IMR-90 (cell line): Measurements from ENCODE around the gene MED22. TPM values are rescaled to one million over a fixed set of nuclear protein-coding genes. Genes with fewer than 3 reads are reported as not detected.

Source experiments
- ATAC-seq: fragments of 200-7000 bp; cut with Tn5 transposase; 2 replicates; pipeline ENCODE4 v1.9.1; 2020; ENCODE audit warnings: low read depth, mild to moderate bottlenecking, moderate library complexity
- BruUV-seq: library from RNA; stranded (reverse); fragments of 400-500 nt; replicated peaks from 2 replicates; lab custom pipeline; 2021; lab: Mats Ljungman, UMichigan
- CTCF ChIA-PET: fragments of 300-600 bp; formaldehyde crosslinking; extraction: SDS; loops from one replicate; lab custom pipeline; 2021; ENCODE audit warnings: antibody characterized with exemption; lab: Yijun Ruan, JAX
- POLR2A ChIA-PET: fragments of 300-600 bp; sonication (Branson Sonifier 250); formaldehyde crosslinking; loops from one replicate; lab custom pipeline; 2022; ENCODE audit warnings: antibody characterized with exemption; ENCODE audit not compliant: unreplicated experiment; lab: Charles Lee
- DNase-seq: peaks from one replicate; pipeline ENCODE4 v3.0.0; 2013
- H2AFZ ChIP-seq: replicated peaks from 2 replicates; pipeline ENCODE3; 2013; ENCODE audit warnings: low read length, mild to moderate bottlenecking; ENCODE audit not compliant: poor library complexity
- H2AK5ac ChIP-seq: 2 replicates; pipeline ENCODE4 v1.6.1; 2013; ENCODE audit warnings: low read depth, low read length, inconsistent platforms
- H2AK9ac ChIP-seq: replicated peaks from 2 replicates; pipeline ENCODE3; 2013; ENCODE audit warnings: mild to moderate bottlenecking, low read depth, low read length, moderate library complexity; ENCODE audit not compliant: poor library complexity
- H2BK120ac ChIP-seq: 2 replicates; pipeline ENCODE4 v1.6.1; 2013; ENCODE audit warnings: low read depth, low read length, inconsistent platforms
- H2BK15ac ChIP-seq: 3 replicates; pipeline ENCODE4 v1.6.1; 2013; ENCODE audit warnings: low read depth, low read length, inconsistent platforms
- H2BK20ac ChIP-seq: 2 replicates; pipeline ENCODE4 v1.6.1; 2013; ENCODE audit warnings: low read depth, mild to moderate bottlenecking, inconsistent platforms, low read length, moderate library complexity
- H2BK5ac ChIP-seq: 2 replicates; pipeline ENCODE4 v1.6.1; 2013; ENCODE audit warnings: mild to moderate bottlenecking, low read depth, low read length, inconsistent platforms; ENCODE audit not compliant: poor library complexity, severe bottlenecking
- H3K14ac ChIP-seq: replicated peaks from 2 replicates; pipeline ENCODE4 v1.6.1; 2013; ENCODE audit warnings: low read depth, low read length, inconsistent platforms
- H3K18ac ChIP-seq: 2 replicates; pipeline ENCODE4 v1.6.1; 2013; ENCODE audit warnings: low read depth, low read length, control low read depth
- H3K23ac ChIP-seq: 2 replicates; pipeline ENCODE4 v1.6.1; 2013; ENCODE audit warnings: low read depth, low read length, inconsistent platforms
- H3K27ac ChIP-seq: 2 replicates; pipeline ENCODE4 v1.5.1; 2013; ENCODE audit warnings: mild to moderate bottlenecking, control low read depth, low read length; ENCODE audit not compliant: insufficient read depth
- H3K27me3 ChIP-seq: 2 replicates; pipeline ENCODE4 v1.6.1; 2013; ENCODE audit warnings: low read length; ENCODE audit not compliant: control insufficient read depth, insufficient read depth
- H3K36me3 ChIP-seq: 2 replicates; pipeline ENCODE4 v1.6.1; 2013; ENCODE audit warnings: low read length, mixed read lengths; ENCODE audit not compliant: control insufficient read depth, insufficient read depth
- H3K4ac ChIP-seq: 2 replicates; pipeline ENCODE4 v1.6.1; 2013; ENCODE audit warnings: low read depth, low read length, inconsistent platforms
- H3K4me1 ChIP-seq: 2 replicates; pipeline ENCODE4 v1.6.1; 2013; ENCODE audit warnings: low read length, mixed read lengths; ENCODE audit not compliant: control insufficient read depth, insufficient read depth
- H3K4me2 ChIP-seq: 2 replicates; pipeline ENCODE4 v1.6.1; 2013; ENCODE audit warnings: low read depth, mild to moderate bottlenecking, control low read depth, low read length, moderate library complexity
- H3K4me3 ChIP-seq: 2 replicates; pipeline ENCODE4 v1.5.1; 2013; ENCODE audit warnings: low read depth, mild to moderate bottlenecking, control low read depth, low read length, moderate library complexity; ENCODE audit not compliant: insufficient read depth
- H3K56ac ChIP-seq: 2 replicates; pipeline ENCODE4 v1.6.1; 2013; ENCODE audit warnings: low read length, inconsistent platforms; ENCODE audit not compliant: insufficient read depth; ENCODE audit errors: extremely low read depth
- H3K79me1 ChIP-seq, 2 experiments: 2 replicates each; pipeline ENCODE4 v1.6.1; 2013; ENCODE audit warnings: low read length in 2 of 2, inconsistent platforms in 1 of 2, low read depth in 1 of 2
- H3K9ac ChIP-seq: 2 replicates; pipeline ENCODE4 v1.6.1; 2013; ENCODE audit warnings: low read depth, low read length, control low read depth
- H3K9me1 ChIP-seq: 2 replicates; pipeline ENCODE4 v1.6.1; 2013; ENCODE audit warnings: low read length, inconsistent platforms; ENCODE audit not compliant: insufficient read depth
- H3K9me3 ChIP-seq: 2 replicates; pipeline ENCODE4 v1.6.1; 2013; ENCODE audit warnings: low read length; ENCODE audit not compliant: control insufficient read depth, insufficient read depth
- H4K20me1 ChIP-seq: 2 replicates; pipeline ENCODE4 v1.6.1; 2013; ENCODE audit warnings: low read length, inconsistent platforms; ENCODE audit not compliant: insufficient read depth
- H4K5ac ChIP-seq: 2 replicates; pipeline ENCODE4 v1.6.1; 2013; ENCODE audit warnings: mild to moderate bottlenecking, low read depth, low read length, control low read depth
- H4K8ac ChIP-seq, 2 experiments: 2 replicates each; pipeline ENCODE4 v1.6.1; 2013; ENCODE audit warnings: low read depth in 2 of 2, low read length in 2 of 2, control low read depth in 1 of 2, inconsistent platforms in 1 of 2
- H4K91ac ChIP-seq: 2 replicates; pipeline ENCODE4 v1.6.1; 2013; ENCODE audit warnings: low read depth, low read length, inconsistent platforms; ENCODE audit not compliant: insufficient read depth
- BHLHE40 ChIP-seq: fragments of 150-350 bp; IDR thresholded peaks from 2 replicates; pipeline ENCODE4 v1.6.1; 2016; ENCODE audit warnings: mild to moderate bottlenecking, low read depth, low read length
- CEBPB ChIP-seq: IDR thresholded peaks from 2 replicates; pipeline ENCODE4 v1.6.1; 2012; ENCODE audit warnings: low read depth, low read length, improper control_type of control experiment
- NFE2L2 ChIP-seq: fragments of 150-350 bp; IDR thresholded peaks from 2 replicates; pipeline ENCODE4 v1.6.1; 2016; ENCODE audit warnings: low read depth, mild to moderate bottlenecking, low read length
- RFX5 ChIP-seq: IDR thresholded peaks from 2 replicates; pipeline ENCODE4 v1.8.0; 2012; ENCODE audit warnings: low read depth, mild to moderate bottlenecking, low read length, moderate library complexity
- WGBS, 2 experiments: methylation state at CpG; one replicate each; pipeline versions ENCODE4 v1.1.5 to v1.1.7; 2013; ENCODE audit warnings: missing lambda C conversion rate in 2 of 2; ENCODE audit not compliant: insufficient read length in 1 of 2; ENCODE audit errors: extremely low coverage in 2 of 2; 5-methylcytosine and 5-hydroxymethylcytosine counted together
- dilution Hi-C: fragments of 300-500 bp; cut with HindIII; formaldehyde crosslinking; loops from one replicate; pipeline ENCODE4 v1.14.3; 2018; ENCODE audit warnings: low sequenced_read_pairs; ENCODE audit not compliant: unreplicated experiment
- in situ Hi-C: fragments of 300-500 bp; cut with MboI; formaldehyde crosslinking; loops from 3 replicates; pipeline ENCODE4 v1.14.3; 2019; ENCODE audit warnings: low sequenced_read_pairs, inconsistent platforms, mixed read lengths
- intact Hi-C: fragments of 100-400 bp; cut with micrococcal nuclease; formaldehyde crosslinking; loops from 2 replicates; pipeline ENCODE4 v1.10.0; 2022
- polyA plus RNA-seq, 3 experiments: library from polyadenylated mRNA; depleted of rRNA; stranded (reverse); fragments of >200 nt; gene quantifications; 2 replicates each; pipeline ENCODE4 v1.2.3, GENCODE V29; 2012; ENCODE audit warnings: low replicate concordance in 1 of 3
- total RNA-seq: library from RNA; depleted of rRNA; stranded (reverse); fragments of >200 nt; gene quantifications from 2 replicates; pipeline ENCODE4 v1.2.3, GENCODE V29; 2012
- TF ChIP-seq, protein P1 (sequence below): conservative IDR thresholded peaks from 2 replicates; pipeline ENCODE4 v1.5.1; 2012; ENCODE audit warnings: mild to moderate bottlenecking, low read depth, low read length, improper control_type of control experiment
- TF ChIP-seq, protein P2 (sequence below): fragments of 150-350 bp; IDR thresholded peaks from 2 replicates; pipeline ENCODE4 v1.6.1; 2016; ENCODE audit warnings: low read depth, mild to moderate bottlenecking, low read length, moderate library complexity, borderline replicate concordance
- TF ChIP-seq, protein P3 (sequence below): fragments of 150-350 bp; IDR thresholded peaks from 2 replicates; pipeline ENCODE4 v1.6.1; 2017; ENCODE audit warnings: mild to moderate bottlenecking, antibody characterized with exemption, low read length, low read depth

MED22 gene
- total and polyA plus RNA-seq, 2 of the 4 experiments (the other 2 are of a cell fraction), result 7.9 to 28.3 TPM

DNA sequence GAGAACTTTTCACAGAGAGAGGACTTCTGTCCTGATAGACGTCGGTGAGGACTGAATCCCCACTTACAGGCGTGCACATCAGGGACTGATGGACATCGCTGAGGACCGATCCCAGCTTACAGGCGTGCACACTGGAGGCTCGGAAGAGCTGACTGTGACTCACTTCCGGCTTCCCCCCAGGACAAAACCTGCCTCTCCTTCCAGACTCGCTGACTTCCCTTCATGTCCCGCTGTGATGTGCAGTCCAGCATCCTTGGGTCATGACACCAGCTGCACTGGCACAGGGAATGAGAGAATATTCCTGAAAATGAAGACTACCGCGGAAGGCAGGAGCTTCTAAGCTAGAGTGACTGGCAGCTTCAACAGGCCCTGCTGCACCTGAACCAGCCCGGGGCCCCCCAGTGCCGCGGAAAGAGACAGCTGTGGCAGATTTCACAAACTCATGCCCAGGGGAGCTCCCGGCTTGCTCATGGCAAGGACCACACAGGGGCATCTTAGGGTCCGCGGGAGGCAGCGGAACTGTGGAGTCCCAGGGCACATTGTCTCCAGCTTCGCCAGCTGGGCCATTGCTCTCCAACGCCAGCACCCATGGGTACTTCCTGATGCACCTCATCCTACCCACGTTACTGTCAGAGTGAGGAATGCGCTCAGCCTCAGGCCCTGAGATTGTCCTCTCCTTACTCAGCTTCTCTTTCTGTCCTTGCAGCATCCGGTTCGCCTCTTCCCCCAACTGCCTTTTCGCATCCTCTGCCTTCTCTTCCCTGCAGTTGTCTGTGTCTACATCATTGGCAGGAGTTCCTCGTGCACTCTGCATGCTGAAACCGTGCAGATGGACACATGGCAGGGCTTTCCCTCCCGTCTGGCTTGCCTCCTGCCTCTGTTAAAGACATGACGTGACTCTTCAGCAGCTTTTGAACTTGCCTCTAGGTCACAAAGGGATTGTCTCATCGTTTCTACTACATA lies 41.4 kb downstream of the MED22 start:
- no peak overlapping the region for H2BK20ac ChIP-seq
- H4K91ac ChIP-seq, result no peak overlapping the region
- H3K9me1 ChIP-seq, result no peaks in the 10 kb centered on the region
- ChIA-PET CTCF (no interaction called here), POLR2A (no interaction called here)
- H3K14ac ChIP-seq, result no peak overlapping the region
- H3K23ac ChIP-seq, result no peak overlapping the region
- H3K18ac ChIP-seq, result no peak overlapping the region
- no peak overlapping the region for H2BK15ac ChIP-seq
- H2BK5ac ChIP-seq, result no peak overlapping the region
- peak overlapping the region; percentile 63 for H2AFZ ChIP-seq
- H3K9ac ChIP-seq, result no peak overlapping the region
- H3K27ac ChIP-seq, result no peak overlapping the region
- H2BK120ac ChIP-seq, result no peak overlapping the region
- ATAC-seq (no peak), DNase-seq (no peak)
- WGBS, 2 experiments, result 80% methylated on average over 20 of the region's 31 CpGs; no CpG with 5 or more reads in 1 of the 2 experiments
- no peak overlapping the region for H4K8ac ChIP-seq
- 0 out of 2 replicates have a peak, but pooled peaks cover 1% of the 10 kb centered on the region for H3K9me3 ChIP-seq
- no peaks in the 10 kb centered on the region for H3K36me3 ChIP-seq
- H2AK5ac ChIP-seq, result no peak overlapping the region
- no peak for TF ChIP-seq RFX5
- TF ChIP-seq, protein P1, sequence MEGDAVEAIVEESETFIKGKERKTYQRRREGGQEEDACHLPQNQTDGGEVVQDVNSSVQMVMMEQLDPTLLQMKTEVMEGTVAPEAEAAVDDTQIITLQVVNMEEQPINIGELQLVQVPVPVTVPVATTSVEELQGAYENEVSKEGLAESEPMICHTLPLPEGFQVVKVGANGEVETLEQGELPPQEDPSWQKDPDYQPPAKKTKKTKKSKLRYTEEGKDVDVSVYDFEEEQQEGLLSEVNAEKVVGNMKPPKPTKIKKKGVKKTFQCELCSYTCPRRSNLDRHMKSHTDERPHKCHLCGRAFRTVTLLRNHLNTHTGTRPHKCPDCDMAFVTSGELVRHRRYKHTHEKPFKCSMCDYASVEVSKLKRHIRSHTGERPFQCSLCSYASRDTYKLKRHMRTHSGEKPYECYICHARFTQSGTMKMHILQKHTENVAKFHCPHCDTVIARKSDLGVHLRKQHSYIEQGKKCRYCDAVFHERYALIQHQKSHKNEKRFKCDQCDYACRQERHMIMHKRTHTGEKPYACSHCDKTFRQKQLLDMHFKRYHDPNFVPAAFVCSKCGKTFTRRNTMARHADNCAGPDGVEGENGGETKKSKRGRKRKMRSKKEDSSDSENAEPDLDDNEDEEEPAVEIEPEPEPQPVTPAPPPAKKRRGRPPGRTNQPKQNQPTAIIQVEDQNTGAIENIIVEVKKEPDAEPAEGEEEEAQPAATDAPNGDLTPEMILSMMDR, result no peak
- TF ChIP-seq CEBPB, result no peak
- TF ChIP-seq NFE2L2, result no peak
- TF ChIP-seq, protein P2, sequence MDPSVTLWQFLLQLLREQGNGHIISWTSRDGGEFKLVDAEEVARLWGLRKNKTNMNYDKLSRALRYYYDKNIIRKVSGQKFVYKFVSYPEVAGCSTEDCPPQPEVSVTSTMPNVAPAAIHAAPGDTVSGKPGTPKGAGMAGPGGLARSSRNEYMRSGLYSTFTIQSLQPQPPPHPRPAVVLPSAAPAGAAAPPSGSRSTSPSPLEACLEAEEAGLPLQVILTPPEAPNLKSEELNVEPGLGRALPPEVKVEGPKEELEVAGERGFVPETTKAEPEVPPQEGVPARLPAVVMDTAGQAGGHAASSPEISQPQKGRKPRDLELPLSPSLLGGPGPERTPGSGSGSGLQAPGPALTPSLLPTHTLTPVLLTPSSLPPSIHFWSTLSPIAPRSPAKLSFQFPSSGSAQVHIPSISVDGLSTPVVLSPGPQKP, result no peak
- TF ChIP-seq, protein P3, sequence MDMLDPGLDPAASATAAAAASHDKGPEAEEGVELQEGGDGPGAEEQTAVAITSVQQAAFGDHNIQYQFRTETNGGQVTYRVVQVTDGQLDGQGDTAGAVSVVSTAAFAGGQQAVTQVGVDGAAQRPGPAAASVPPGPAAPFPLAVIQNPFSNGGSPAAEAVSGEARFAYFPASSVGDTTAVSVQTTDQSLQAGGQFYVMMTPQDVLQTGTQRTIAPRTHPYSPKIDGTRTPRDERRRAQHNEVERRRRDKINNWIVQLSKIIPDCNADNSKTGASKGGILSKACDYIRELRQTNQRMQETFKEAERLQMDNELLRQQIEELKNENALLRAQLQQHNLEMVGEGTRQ, result no peak
- TF ChIP-seq BHLHE40, result no peak
- H3K79me1 ChIP-seq, result no peaks in the 10 kb centered on the region
- in situ Hi-C loops (no loop called here), dilution Hi-C loops (no loop called here), intact Hi-C loops (no loop called here)
- BruUV-seq, result no TSS peak
- no peak overlapping the region for H4K5ac ChIP-seq
- H4K20me1 ChIP-seq, result no peaks in the 10 kb centered on the region
- H3K4me2 ChIP-seq, result no peak overlapping the region
- H3K4me1 ChIP-seq, result no peaks in the 10 kb centered on the region
- H3K27me3 ChIP-seq, result peaks cover 15% of the 10 kb centered on the region
- no peak overlapping the region for H3K4me3 ChIP-seq
- no peak overlapping the region for H3K56ac ChIP-seq
- H3K4ac ChIP-seq, result no peak overlapping the region
- no peak overlapping the region for H2AK9ac ChIP-seq
